SIG-M5 treated with dmso at 0.1 percent for 504 hours (cell line): ENCODE data around the gene AQP5.
A peak's percentile ranks its signal among the peaks of the same experiment; 100 is the strongest.
"Not testable (repeated sequence)": the region's sequence is repeated elsewhere in the genome, so short reads cannot be mapped to it uniquely, and the experiment has no call there.

Experiments
- DNase-seq: peaks from one replicate; lab custom pipeline; 2025; ENCODE audit not compliant: unreplicated experiment; lab: John Stamatoyannopoulos, UW

The AQP5 gene

DNA sequence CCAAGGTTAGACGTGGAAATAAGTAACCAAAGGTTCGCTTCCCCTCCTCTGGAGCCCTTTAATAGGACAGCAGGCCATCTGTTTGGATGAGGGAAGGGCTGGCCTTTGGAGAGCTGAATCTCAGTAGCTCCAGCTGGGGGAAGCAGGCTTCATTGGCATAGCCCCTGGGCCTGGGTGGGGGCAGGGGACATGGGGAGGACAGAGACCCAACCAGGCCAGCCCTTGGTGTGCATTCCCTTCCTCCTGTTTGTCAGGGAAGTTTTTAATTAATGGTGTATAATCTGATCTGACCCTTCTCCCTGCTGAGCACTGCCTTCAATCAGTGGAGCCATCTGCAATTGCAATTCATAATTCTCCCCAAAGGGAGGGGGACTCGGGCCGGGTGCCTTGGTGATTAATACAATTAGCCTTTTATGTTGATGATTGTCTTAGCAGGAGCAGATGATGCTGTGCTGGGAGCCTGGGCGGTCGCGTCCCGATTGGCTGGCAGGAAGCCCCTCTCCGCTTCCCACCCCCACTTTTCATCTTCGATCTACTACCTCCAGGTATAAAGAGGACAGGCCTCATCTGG lies 17.4 kb downstream of the AQP5 start:
- DNase-seq = no peak

DNA sequence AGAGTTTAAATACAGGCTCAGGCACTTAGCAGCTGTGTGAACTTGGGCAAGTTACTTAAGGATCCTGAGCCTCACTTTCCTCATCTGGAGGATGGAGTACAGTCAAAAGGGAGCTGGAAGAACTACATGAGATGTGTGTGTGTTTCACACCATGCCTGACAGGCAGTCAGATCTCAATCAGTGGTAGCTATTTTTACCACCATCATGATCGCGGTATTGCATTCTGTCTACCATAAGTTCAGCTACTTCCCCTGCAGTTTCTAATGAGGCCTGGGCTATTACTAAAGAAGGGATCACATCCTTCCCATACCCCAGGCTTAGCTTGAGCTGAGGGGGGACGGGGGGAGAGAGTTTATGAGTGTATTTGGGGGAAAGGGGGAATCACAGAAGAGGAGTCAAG lies 18.1 kb downstream of the AQP5 start:
- no peak for DNase-seq

DNA sequence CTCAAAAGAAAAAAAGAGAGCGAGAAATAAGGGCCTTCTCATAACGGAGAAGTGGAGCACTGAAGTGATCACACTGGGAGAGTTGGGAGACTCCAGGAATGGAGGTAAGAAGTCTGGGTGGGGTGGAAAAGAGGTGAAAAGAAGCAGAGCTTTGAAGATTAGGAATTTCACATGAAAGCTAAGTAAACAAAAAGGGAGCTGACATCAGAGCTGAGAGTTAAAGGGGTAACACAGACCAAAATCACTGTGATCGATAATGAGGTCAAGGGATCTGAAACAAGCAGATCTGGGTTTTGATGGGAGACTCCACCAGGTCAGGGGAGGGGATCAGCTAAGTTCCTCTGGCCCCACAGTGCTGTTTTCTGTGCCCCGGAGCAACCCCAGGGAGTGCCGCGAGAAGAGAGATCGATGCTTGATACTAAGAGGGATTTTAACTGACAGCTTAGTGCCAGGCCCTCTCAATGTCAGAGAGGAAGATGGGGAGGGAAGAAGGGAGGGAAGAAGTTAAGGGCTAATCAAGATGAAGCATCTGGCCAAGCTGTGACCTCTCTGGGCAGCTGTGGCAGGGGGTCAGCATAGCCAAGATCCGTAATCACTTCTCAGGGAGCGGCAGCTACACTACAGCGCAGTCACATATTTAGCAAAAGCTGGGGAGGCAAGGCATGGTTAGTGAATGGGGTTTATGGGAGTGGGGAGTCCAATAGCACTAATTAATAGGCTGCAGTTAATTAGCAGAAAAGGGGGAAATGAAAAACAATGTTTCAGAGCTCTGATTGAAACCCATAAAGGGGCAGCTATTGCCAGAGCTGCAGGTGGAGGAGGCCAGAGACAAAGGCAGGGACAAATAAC lies 19.1 kb downstream of the AQP5 start:
- DNase-seq = no peak

DNA sequence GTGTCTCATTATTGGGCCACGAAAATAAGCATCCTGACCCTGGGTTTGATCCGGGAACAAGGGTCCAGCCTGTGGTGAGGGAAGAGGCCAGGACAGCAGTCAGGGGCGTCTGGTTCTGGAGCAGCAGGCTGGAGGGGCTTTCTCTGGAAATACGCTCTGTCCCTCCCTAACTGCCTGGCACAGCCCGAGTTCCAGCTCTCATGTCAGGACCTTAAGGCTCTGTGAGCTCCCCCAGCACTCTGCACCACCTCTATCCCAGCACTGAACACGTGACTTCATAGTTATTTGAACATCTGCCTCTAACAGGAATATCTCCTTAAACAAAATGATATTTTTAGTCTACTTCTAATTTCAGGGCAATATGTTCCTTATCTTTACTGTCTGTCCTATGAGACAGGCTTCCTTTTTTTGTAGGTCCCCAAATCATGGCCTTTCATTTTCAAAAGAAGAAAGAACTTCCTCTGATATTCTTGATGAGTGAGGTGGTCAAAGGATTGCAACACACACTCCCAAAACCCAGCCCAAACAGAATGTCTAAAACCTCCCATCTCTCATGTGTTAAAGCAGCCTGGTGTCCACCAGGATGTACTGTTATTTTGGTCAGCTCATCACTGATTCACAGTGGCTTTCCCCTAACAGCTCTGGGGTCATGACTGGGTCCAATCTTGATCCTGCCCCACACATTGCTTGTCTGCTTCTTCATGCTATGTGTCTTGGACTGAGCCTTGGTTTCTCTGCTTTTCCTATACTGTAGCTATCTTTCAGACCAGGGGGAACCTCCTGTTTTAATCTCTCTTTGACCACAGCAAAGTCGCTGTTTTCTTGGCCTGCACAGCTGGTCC lies 20.8 kb downstream of the AQP5 start:
- DNase-seq = peak; percentile 54

DNA sequence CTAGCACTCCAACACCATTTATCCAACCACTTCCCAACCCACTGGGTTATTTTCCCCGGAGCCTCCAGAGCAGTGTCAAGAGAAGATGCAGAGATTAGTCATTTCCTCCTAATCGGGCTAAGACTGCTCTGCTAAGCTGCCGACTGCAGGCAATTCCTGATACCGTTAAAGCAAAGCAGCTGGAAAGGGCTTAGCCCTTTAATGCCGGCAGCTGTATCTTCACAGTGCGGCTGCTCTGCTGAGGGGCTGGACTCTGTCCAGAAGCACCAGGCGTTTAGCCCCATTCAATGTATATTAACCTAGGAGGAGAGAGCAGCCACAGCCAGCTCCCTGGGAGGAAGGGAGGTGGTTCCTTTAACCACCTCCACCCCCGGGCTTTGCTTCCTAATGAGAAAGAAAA lies 22.2 kb downstream of the AQP5 start:
- no peak for DNase-seq

DNA sequence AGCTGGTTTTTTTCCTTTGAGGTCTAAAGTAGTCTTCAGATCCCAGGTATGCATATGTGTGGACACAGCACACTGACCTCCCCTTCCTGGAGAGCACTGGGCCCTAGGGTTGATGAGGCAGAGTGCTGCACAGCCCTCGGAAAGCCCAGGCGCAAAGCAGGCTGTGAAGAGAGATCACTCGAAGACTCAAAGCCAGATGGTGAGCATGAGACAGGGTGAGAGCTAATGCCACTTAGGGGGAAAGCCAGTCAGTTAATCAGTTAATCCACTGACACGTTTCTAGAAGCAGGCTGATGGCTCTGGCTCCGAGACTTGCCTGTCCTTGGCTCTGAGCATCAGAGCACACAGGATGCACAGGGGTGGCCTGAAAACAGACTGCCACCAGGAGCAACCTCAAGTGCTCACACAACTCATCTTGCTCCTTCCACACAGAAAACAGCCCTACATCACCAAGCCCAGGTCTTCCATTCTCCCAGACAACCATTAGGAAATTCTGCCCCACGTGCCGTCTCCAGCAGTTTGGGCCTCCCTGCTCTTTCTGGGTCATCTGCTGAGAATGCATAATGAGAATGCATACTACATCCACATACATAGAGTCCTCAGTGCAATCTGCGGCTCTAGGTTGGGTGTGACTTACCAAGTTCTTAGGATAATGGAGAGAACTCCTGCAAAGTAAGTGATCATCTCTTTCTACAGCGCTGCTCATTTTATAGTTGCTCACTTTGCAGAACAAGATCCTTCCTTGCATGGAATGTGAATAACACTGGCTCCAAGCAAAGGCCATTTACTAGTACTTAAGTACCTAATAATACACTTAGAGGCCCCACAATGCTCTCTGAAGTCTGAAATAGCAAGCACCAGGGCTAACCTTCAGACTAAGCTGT lies 23.0 kb downstream of the AQP5 start:
- DNase-seq = no peak

DNA sequence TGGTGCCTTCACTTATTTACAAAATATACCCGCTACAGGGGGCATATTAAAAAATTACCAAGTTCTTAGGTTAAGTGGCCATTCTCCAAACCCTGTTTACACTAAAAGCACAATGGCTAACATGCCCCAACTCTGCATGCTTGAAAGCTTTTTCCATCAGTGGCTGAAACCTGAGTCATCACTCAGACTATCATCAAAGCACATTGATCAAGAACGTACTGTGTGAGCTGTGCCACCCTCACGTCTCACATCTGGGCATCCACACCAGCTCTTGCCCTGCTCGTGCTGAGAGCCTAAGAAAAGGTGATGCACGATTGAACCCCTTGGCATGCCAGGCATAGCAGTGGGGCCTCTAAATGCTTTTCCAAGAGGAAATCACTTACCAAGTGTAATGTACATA lies 24.3 kb downstream of the AQP5 start:
- DNase-seq = no peak

DNA sequence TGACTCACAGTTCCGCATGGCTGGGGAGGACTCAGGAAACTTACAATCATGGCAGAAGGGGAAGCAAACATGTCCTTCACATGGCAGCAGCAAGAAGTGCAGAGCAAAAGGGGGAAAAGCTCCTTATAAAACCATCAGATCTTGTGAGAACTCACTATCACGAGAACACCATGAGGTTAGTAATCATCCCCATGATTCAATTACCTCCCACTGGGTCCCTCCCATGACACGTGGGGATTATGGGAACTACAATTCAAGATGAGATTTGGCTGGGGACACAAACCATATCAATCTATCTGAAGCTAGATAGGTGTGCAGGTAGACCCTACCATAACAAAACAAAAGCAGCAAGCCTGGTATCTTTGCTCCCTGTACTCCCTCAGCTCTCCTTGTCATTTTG lies 24.8 kb downstream of the AQP5 start:
- DNase-seq = not testable (repeated sequence)

DNA sequence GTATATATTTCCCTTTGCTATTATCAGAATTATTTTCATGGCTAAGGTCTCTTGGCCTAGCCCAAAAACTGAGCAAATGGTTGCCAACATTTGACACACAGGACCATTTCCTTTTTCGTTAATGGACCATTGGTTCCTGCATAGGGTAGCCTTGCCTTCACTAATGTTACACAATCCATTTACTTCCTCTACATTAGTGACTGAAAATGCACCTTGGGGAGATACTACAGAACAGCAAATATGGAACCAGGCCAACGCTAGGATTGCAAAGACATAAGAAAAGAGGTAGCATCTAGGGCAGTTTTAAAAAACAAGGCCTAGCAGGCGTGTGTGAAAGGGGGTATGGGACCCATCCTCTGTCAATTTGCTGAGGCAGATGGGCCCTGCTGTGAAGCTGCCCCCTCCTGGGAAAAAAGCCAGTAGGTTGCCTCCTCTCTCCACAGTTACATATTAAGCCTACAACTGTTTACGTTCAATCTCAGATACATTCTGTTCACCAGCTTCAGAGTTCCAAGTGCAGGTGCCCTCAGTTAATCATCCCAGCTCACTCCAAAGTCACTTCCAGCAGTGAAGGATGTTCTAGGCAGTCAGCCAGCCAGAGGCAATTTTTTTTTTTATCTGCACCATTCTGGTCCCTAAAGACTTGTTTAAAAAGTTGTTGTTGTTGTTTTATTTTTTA lies 26.1 kb downstream of the AQP5 start:
- DNase-seq = peak; percentile 81

DNA sequence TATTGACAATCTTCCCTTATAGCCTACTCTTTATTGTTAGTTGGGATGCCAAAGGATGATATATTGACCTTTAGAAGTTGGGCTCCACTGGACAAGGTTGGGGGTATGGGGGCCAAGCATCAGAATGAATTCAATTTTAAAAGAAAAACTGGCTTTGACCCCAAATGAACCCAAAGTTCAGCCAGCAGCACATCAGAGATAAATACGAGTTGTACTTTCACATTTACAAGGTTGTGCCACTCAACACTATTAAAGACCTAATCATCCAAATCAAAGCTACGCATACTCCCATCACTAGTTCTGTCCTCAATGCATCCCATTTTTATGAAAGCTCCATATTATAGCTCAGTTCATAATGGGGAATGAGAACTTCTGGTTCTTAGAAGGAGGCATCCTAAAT lies 27.7 kb downstream of the AQP5 start:
- not testable (repeated sequence) for DNase-seq

DNA sequence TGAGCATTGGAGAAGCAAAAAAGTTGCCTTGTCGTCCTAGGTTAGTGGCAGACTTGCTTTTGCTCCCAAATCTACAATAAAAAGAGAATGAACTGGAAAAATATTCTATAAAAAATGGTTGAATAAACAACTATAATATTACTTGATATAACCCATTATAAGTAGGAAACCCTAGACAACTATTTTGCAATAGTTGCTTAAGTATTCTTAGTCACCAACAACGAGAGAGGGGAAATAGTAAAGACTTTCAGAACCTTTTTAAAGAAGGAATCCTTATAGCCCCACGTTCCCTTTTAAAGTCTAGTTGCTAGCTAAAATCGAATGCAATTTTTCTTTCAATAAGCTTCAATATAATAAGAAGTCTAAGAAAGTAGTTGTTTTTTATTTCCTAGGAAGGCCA lies 28.6 kb downstream of the AQP5 start:
- peak; percentile 75 for DNase-seq

DNA sequence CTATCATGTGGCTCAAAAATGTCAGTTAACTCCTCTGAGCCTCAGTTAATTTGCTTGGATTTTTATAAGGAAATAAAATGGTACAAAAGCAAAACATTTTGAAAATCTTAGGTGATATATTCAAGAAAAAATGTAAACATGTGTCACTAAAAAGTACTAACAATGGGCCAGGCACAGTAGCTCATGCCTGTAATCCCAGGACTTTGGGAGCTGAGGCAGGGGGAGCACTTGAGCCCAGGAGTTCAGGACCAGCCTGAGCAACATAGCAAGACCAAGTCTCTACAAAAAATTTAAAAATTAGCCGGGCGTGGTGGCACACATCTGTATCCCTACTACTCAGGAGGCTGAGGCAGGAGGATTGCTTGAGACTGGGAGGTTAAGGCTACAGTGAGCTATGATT lies 36.8 kb downstream of the AQP5 start:
- no peak for DNase-seq

DNA sequence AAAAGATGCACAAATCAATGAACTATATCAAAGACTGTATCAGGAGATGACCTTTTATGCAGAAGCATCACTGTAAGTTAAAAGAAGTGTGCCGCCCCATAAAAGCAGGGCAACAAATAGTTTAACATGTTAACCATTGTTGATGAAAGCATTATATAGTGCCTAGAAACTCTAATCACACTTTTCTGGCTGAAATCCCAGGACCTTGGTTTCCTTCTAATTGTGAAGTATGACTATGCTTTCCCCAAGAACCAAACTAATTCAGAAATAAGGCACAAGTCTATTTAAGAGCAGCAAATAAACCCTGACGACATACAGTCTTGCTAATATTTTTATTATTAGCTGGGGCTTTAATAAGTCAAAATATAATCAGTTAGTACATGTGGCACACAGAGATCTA lies 41.9 kb downstream of the AQP5 start:
- no peak for DNase-seq

DNA sequence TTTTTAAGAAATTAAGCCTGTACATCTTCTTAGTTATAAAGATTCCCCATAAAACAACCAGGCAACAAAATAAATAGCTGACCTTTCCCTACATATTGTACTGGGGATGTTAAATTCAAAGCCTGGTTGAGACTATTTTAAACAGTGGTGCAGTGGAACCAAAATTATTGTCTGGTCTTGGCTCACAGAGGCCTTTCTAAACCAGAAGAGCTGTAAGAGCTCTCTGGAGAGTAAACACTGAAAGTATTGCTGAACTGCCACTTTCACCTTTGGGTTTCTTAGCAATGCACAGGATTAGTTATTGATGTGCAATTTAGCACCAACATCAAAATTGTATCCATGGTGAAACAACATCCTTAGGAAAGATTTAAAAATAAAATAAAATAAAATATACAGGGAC lies 43.0 kb downstream of the AQP5 start:
- DNase-seq = no peak

DNA sequence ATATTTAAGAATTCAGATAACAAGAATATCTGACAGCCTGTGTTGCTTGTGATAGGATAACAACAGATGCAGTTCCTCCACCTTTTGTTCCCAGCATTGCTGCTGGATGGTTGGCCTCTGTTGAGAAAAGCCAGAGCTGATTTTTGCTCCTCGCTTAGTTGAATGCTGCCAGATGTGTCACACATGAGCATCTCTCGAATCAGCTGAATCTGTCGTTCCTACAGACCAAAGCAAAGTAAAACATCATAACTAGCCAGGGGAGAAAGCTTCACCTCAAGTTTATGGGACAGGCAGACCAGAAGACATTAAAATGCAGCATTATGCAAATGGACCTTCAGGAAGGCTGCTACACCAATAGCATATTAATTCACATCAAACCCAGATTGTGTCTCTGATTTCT lies 43.5 kb downstream of the AQP5 start:
- no peak for DNase-seq

DNA sequence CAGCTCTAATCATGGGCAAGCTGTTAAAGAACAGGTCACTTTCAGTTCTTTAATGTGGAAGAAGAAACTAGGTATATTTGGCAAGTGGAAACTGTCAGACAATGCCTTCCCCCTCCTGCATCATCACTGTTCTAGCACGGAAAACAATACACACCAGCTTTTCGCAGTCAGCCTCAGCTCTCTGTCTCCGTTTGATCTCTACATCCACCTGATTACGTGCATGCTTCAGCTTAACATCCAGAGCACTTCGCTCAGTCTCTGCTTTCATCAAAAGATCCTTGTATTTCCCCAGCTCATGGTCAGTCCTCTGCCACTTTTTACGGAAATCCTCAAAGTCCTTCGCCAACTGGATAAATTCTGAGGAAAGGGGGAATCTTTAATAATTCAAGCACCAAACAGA lies 44.6 kb downstream of the AQP5 start:
- DNase-seq = no peak

DNA sequence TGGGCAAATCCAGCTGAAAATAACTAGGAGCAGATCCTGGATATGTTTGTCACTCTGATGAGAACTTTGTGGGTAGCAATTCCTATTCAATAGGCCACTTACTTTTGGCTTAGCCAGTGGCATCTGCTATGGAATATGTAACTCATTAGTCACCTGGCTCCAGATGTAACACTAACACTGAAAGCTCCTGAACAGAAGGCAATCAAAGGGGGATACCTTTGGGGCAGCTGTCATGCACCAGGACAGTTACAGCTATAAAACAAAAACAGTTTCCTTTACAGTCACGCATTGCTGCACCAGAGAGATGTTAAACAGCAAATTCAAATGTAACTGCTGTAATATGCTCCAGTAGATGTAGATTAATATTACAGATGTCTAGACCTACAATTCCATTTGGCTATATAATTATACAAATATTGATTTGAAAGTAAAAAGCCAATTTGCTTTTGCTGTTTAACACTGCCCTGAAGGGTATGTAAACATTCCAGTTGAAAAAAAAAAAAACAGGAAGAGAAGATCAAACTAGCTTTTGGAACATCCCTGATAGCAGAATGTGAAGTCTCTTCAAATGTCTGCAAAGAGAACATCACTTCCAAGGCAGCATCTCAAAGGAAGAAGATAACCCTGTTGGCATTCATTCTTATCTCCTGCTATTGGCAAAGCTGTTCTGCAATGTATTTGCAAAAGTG lies 45.2 kb downstream of the AQP5 start:
- no peak for DNase-seq

DNA sequence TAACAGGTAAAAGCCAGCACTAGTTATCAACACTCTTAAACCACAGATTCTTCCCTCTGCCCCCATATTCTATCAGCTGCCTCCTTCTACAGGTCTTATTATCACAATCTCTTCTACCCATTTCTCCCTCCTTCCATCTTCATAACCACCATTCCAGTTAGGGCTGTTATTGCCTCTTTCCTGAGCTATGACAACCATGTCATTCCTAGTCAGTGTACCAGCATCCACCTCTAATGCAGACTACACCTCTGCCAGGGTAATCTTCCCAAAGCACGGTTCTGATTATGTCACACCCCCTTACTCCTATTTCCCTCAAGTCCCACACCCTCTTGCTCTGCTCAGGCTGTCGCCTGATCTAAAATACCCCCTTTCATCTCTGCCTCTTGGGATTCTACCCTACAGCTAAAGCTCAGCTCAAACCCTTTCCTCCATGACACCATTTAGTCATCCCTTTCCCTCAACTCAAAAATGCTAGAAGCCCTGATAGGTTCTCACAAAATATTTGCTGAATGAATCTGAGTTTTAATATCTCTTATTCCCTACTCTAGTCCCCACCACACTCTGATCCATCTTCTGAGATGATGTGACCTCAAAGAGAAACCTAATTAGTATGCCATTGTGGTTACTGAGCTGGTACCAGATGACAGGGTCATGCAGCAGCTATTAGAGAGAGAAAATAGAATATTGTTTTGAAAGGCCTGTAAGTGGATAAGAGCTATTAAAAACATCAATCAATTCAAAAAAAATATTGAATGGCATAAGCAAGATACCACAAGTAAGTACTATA lies 51.9 kb downstream of the AQP5 start:
- no peak for DNase-seq

DNA sequence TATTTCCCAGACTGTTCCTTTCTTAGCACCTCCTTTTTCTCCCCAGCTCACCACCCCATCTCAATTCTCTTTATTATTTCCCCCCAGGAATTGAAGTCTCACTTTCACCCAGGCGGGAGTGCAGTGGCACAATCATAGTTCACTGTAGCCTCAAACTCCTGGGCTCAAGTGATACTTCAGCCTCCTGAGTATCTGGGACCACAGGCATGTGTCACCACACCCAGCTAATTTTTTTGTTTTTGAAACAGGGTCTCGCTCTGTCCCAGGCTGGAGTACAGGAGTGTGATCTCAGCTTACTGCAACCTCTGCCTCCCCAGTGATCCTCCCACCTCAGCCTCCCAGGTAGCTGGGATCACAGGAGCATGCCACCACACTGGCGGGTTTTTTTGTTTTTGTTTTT lies 52.7 kb downstream of the AQP5 start:
- no peak for DNase-seq
